ENCODE results near the gene ACAD8.

Gene ACAD8

GRCh38 chr11:134313379-134313778 lies 60.0 kb downstream of the ACAD8 start:
- no peak for DNase-seq (ENCODE audit: extremely low spot score)
- CTCF ChIA-PET: no interaction called here
- POLR2A ChIA-PET: no interaction called here
- TF ChIP-seq CTCF (IDR thresholded peaks at IDR 0.05; ENCODE audit: control extremely low read depth, extremely low read depth, low read depth, missing control alignments): no peak

GRCh38 chr11:134313821-134314607 lies 60.6 kb downstream of the ACAD8 start:
- no peak for TF ChIP-seq CTCF (IDR thresholded peaks at IDR 0.05; ENCODE audit: control extremely low read depth, extremely low read depth, low read depth, missing control alignments)
- POLR2A ChIA-PET: no interaction called here
- no peak for DNase-seq (ENCODE audit: extremely low spot score)
- CTCF ChIA-PET: no interaction called here
